ENCODE results near the gene DUSP16. TPM values are rescaled to one million over a fixed set of nuclear protein-coding genes. Genes with fewer than 3 reads are reported as not detected.

The DUSP16 gene
- 12.5 and 12.7 TPM in 2 replicates for polyA plus RNA-seq (2013)

GRCh38 chr12:12562585-12563261, at the start of gene DUSP16:
Gene DUSP16, minus strand, starts transcription at chr12:12562863. Its CDS starts 41,765 bp downstream, at chr12:12521098.
- peaks cover 11% of the 10 kb centered on the region for H3K79me1 ChIP-seq (ENCODE audit: low read length)
- H3K14ac ChIP-seq (ENCODE audit: low read length) = peak within 1 kb of the TSS; percentile 96
- H3K18ac ChIP-seq (ENCODE audit: low read length) = peak within 1 kb of the TSS; percentile 97
- H3K4me3 ChIP-seq (ENCODE audit: low read depth, low read length) = peak within 1 kb of the TSS; percentile 84
- H4K12ac ChIP-seq (ENCODE audit: low read depth, low read length) = peak within 1 kb of the TSS; percentile 91
- peak within 1 kb of the TSS; percentile 79 for H3K9ac ChIP-seq (ENCODE audit: low read length)
- peak within 1 kb of the TSS; percentile 35 for H2AK5ac ChIP-seq (ENCODE audit: low read length)
- H3K4me2 ChIP-seq (ENCODE audit: low read length) = peak within 1 kb of the TSS; percentile 83
- H3K9me3 ChIP-seq (ENCODE audit: insufficient read depth, low read depth, low read length) = no peaks in the 10 kb centered on the region
- H3K79me2 ChIP-seq (ENCODE audit: control insufficient read depth, insufficient read depth, low read length, poor library complexity) = peaks cover 11% of the 10 kb centered on the region
- WGBS (ENCODE audit: extremely low coverage, insufficient coverage, insufficient read length) = no CpG with 5 or more reads among the region's 59 CpGs
- no peaks in the 10 kb centered on the region for H3K27me3 ChIP-seq (ENCODE audit: insufficient read depth, low read length)
- peak within 1 kb of the TSS; percentile 91 for H4K8ac ChIP-seq (ENCODE audit: low read depth, low read length)
- peak within 1 kb of the TSS; percentile 97 for H2BK5ac ChIP-seq (ENCODE audit: low read depth, low read length, poor library complexity)
- peak; percentile 92 to 96 for DNase-seq
- H2AFZ ChIP-seq (ENCODE audit: insufficient read depth, low read length, poor library complexity) = peak within 1 kb of the TSS; percentile 87
- peak within 1 kb of the TSS; percentile 95 for H3K27ac ChIP-seq (ENCODE audit: low read depth, low read length)
- H3K23ac ChIP-seq (ENCODE audit: low read length) = no peak within 1 kb of the TSS
- H3K36me3 ChIP-seq (ENCODE audit: control insufficient read depth in 1 of 2, insufficient read depth in 2 of 2, low read length in 2 of 2) = no peaks in the 10 kb centered on the region
- H4K91ac ChIP-seq (ENCODE audit: low read depth, low read length) = peak within 1 kb of the TSS; percentile 90
- H3K4ac ChIP-seq (ENCODE audit: low read depth, low read length) = peak within 1 kb of the TSS; percentile 91
- H3K4me1 ChIP-seq (ENCODE audit: control insufficient read depth in 1 of 2, insufficient read depth in 2 of 2, low read length in 2 of 2) = no peaks in the 10 kb centered on the region
- H2BK120ac ChIP-seq (ENCODE audit: insufficient read depth, low read length, poor library complexity) = peak within 1 kb of the TSS; percentile 93
- H2BK12ac ChIP-seq (ENCODE audit: low read length) = peak within 1 kb of the TSS; percentile 98

- Histone ChIP-seq H4K91ac (ENCODE audit: low read depth, low read length) (peak overlapping the region; percentile 93), H3K36me3 (ENCODE audit: control insufficient read depth in 1 of 2, insufficient read depth in 2 of 2, low read length in 2 of 2) (no peaks in the 10 kb centered on the region), H3K27me3 (ENCODE audit: insufficient read depth, low read length) (no peaks in the 10 kb centered on the region), H2AFZ (ENCODE audit: insufficient read depth, low read length, poor library complexity) (peak overlapping the region; percentile 92), H3K27ac (ENCODE audit: low read depth, low read length) (peak overlapping the region; percentile 91), H3K4ac (ENCODE audit: low read depth, low read length) (no peak overlapping the region), H2BK12ac (ENCODE audit: low read length) (peak overlapping the region; percentile 18), H3K79me1 (ENCODE audit: low read length) (peaks cover 7% of the 10 kb centered on the region), H4K12ac (ENCODE audit: low read depth, low read length) (peak overlapping the region; percentile 89), H4K8ac (ENCODE audit: low read depth, low read length) (peak overlapping the region; percentile 97), H2BK120ac (ENCODE audit: insufficient read depth, low read length, poor library complexity) (peak overlapping the region; percentile 47), H3K23ac (ENCODE audit: low read length) (no peak overlapping the region), H3K9ac (ENCODE audit: low read length) (peak overlapping the region; percentile 78), H3K79me2 (ENCODE audit: control insufficient read depth, insufficient read depth, low read length, poor library complexity) (peaks cover 5% of the 10 kb centered on the region), H3K14ac (ENCODE audit: low read length) (no peak overlapping the region), H3K4me1 (ENCODE audit: control insufficient read depth in 1 of 2, insufficient read depth in 2 of 2, low read length in 2 of 2) (peaks cover 0 to 4% of the 10 kb centered on the region in 2 experiments), H3K4me3 (ENCODE audit: low read depth, low read length) (peak overlapping the region; percentile 79), H3K9me3 (ENCODE audit: insufficient read depth, low read depth, low read length) (no peaks in the 10 kb centered on the region), H2AK5ac (ENCODE audit: low read length) (no peak overlapping the region), H3K4me2 (ENCODE audit: low read length) (peak overlapping the region; percentile 91), H2BK5ac (ENCODE audit: low read depth, low read length, poor library complexity) (no peak overlapping the region), H3K18ac (ENCODE audit: low read length) (no peak overlapping the region)
- DNase-seq = peak in 1 of 2 donors; percentile 26
- no CpG with 5 or more reads among the region's 7 CpGs for WGBS (ENCODE audit: extremely low coverage, insufficient coverage, insufficient read length)
Measured at GRCh38 chr12:12612358-12612757, 49.7 kb upstream of the DUSP16 start.

- no peaks in the 10 kb centered on the region for H3K27me3 ChIP-seq (ENCODE audit: insufficient read depth, low read length)
- peak within 1 kb of the TSS; percentile 97 for H4K8ac ChIP-seq (ENCODE audit: low read depth, low read length)
- peak within 1 kb of the TSS; percentile 89 for H4K12ac ChIP-seq (ENCODE audit: low read depth, low read length)
- H3K79me2 ChIP-seq (ENCODE audit: control insufficient read depth, insufficient read depth, low read length, poor library complexity) = peaks cover 5% of the 10 kb centered on the region
- peak within 1 kb of the TSS; percentile 90 for H2BK5ac ChIP-seq (ENCODE audit: low read depth, low read length, poor library complexity)
- H3K79me1 ChIP-seq (ENCODE audit: low read length) = peaks cover 7% of the 10 kb centered on the region
- peak within 1 kb of the TSS; percentile 79 for H3K4me3 ChIP-seq (ENCODE audit: low read depth, low read length)
- H4K91ac ChIP-seq (ENCODE audit: low read depth, low read length) = peak within 1 kb of the TSS; percentile 93
- peak within 1 kb of the TSS; percentile 93 for H3K18ac ChIP-seq (ENCODE audit: low read length)
- no CpG with 5 or more reads among the region's 51 CpGs for WGBS (ENCODE audit: extremely low coverage, insufficient coverage, insufficient read length)
- H2BK12ac ChIP-seq (ENCODE audit: low read length) = peak within 1 kb of the TSS; percentile 18
- H3K4me2 ChIP-seq (ENCODE audit: low read length) = peak within 1 kb of the TSS; percentile 91
- no peaks in the 10 kb centered on the region for H3K9me3 ChIP-seq (ENCODE audit: insufficient read depth, low read depth, low read length)
- no peak within 1 kb of the TSS for H2AK5ac ChIP-seq (ENCODE audit: low read length)
- H3K36me3 ChIP-seq (ENCODE audit: control insufficient read depth in 1 of 2, insufficient read depth in 2 of 2, low read length in 2 of 2) = no peaks in the 10 kb centered on the region
- H3K9ac ChIP-seq (ENCODE audit: low read length) = peak within 1 kb of the TSS; percentile 78
- H3K14ac ChIP-seq (ENCODE audit: low read length) = peak within 1 kb of the TSS; percentile 96
- peak within 1 kb of the TSS; percentile 73 for H3K4ac ChIP-seq (ENCODE audit: low read depth, low read length)
- peaks cover 0 to 4% of the 10 kb centered on the region in 2 experiments for H3K4me1 ChIP-seq (ENCODE audit: control insufficient read depth in 1 of 2, insufficient read depth in 2 of 2, low read length in 2 of 2)
- peak within 1 kb of the TSS; percentile 92 for H2AFZ ChIP-seq (ENCODE audit: insufficient read depth, low read length, poor library complexity)
- H3K23ac ChIP-seq (ENCODE audit: low read length) = no peak within 1 kb of the TSS
- peak within 1 kb of the TSS; percentile 90 for H2BK120ac ChIP-seq (ENCODE audit: insufficient read depth, low read length, poor library complexity)
- H3K27ac ChIP-seq (ENCODE audit: low read depth, low read length) = peak within 1 kb of the TSS; percentile 91
- peak; percentile 94 to 95 for DNase-seq
Measured at GRCh38 chr12:12611512-12612306, 49.0 kb upstream of the DUSP16 start, which contains the start of gene CREBL2. Gene CREBL2, plus strand, starts transcription at chr12:12611876. Its CDS starts 297 bp downstream, at chr12:12612173.

- no peak overlapping the region for H2BK12ac ChIP-seq (ENCODE audit: low read length)
- peak overlapping the region; percentile 61 for H4K91ac ChIP-seq (ENCODE audit: low read depth, low read length)
- H2BK120ac ChIP-seq (ENCODE audit: insufficient read depth, low read length, poor library complexity) = no peak overlapping the region
- peak overlapping the region; percentile 88 for H4K8ac ChIP-seq (ENCODE audit: low read depth, low read length)
- H3K4ac ChIP-seq (ENCODE audit: low read depth, low read length) = no peak overlapping the region
- no peak overlapping the region for H3K4me2 ChIP-seq (ENCODE audit: low read length)
- no peaks in the 10 kb centered on the region for H3K9me3 ChIP-seq (ENCODE audit: insufficient read depth, low read depth, low read length)
- H3K9ac ChIP-seq (ENCODE audit: low read length) = no peak overlapping the region
- no peak overlapping the region for H3K14ac ChIP-seq (ENCODE audit: low read length)
- peaks cover 0 to 4% of the 10 kb centered on the region in 2 experiments for H3K4me1 ChIP-seq (ENCODE audit: control insufficient read depth in 1 of 2, insufficient read depth in 2 of 2, low read length in 2 of 2)
- no peak overlapping the region for H3K27ac ChIP-seq (ENCODE audit: low read depth, low read length)
- H3K18ac ChIP-seq (ENCODE audit: low read length) = no peak overlapping the region
- DNase-seq = no peak
- H3K4me3 ChIP-seq (ENCODE audit: low read depth, low read length) = no peak overlapping the region
- H2AFZ ChIP-seq (ENCODE audit: insufficient read depth, low read length, poor library complexity) = peak overlapping the region; percentile 30
- H2BK5ac ChIP-seq (ENCODE audit: low read depth, low read length, poor library complexity) = no peak overlapping the region
- H4K12ac ChIP-seq (ENCODE audit: low read depth, low read length) = peak overlapping the region; percentile 16
- WGBS (ENCODE audit: extremely low coverage, insufficient coverage, insufficient read length) = 75% methylated on average over 1 of the region's 4 CpGs
- peaks cover 7% of the 10 kb centered on the region for H3K79me1 ChIP-seq (ENCODE audit: low read length)
- no peaks in the 10 kb centered on the region for H3K27me3 ChIP-seq (ENCODE audit: insufficient read depth, low read length)
- H3K36me3 ChIP-seq (ENCODE audit: control insufficient read depth in 1 of 2, insufficient read depth in 2 of 2, low read length in 2 of 2) = no peaks in the 10 kb centered on the region
- H3K23ac ChIP-seq (ENCODE audit: low read length) = no peak overlapping the region
- no peak overlapping the region for H2AK5ac ChIP-seq (ENCODE audit: low read length)
- peaks cover 5% of the 10 kb centered on the region for H3K79me2 ChIP-seq (ENCODE audit: control insufficient read depth, insufficient read depth, low read length, poor library complexity)
Measured at GRCh38 chr12:12610711-12611110, 48.0 kb upstream of the DUSP16 start.
